Stimulated activated CD4-positive, alpha-beta T cell treated with anti-CD3 and anti-CD28 coated beads, Interleukin-12 subunit alpha, Interleukin-12 subunit beta, amount 100 ng/mL, for 24 hours (primary cell): ENCODE results near the gene ARHGAP26.

Experiments
- DNase-seq, 2 experiments: peaks; one replicate each; pipeline ENCODE4 v3.0.0-alpha.2; 2020; ENCODE audit warnings: low read depth in 2 of 2

ARHGAP26 gene

GRCh38 chr5:142828797-142829535 lies 58.8 kb downstream of the ARHGAP26 start:
- DNase-seq, result no peak

GRCh38 chr5:142829801-142830220 lies 59.6 kb downstream of the ARHGAP26 start:
- no peak for DNase-seq

DNA sequence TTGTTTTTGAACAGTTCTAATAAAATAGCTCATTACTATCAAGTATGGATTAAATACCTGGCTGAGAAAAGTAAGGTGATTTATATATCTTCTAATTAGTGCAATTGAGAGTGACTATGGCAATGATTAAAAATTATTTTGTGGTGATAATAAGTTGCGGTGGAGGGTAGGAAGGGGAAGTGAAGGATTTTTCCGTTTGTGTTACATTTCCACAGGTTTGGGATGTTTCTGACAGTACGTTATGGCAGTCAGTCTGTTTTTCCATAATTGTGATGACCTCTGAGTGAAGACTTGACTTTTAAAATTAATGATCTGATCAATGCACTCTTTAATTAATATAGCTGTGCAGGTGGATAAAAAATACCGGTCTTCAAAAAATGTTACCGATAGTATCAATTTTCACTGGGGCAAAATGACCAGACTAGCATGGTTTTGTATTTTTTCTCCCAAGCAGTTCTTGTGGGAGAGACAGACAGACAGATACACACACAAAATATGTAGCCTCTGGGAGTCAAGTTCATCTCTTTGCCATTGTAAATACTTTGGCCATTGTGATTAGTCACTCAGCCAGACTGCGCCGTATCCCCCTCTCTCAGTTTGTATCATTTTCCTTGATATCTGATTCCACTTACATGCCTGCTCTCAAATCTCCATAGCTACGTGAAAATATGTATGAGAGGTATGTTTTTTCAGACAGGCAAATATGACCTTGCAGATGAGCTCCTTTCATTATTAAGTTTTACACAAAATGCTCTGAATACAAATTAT lies 60.2 kb downstream of the ARHGAP26 start:
- DNase-seq, result no peak

- DNase-seq, result no peak
Observed at GRCh38 chr5:142831009-142831383, 60.8 kb downstream of the ARHGAP26 start.

- no peak for DNase-seq
Observed at GRCh38 chr5:142832263-142832662, 62.1 kb downstream of the ARHGAP26 start.

DNA sequence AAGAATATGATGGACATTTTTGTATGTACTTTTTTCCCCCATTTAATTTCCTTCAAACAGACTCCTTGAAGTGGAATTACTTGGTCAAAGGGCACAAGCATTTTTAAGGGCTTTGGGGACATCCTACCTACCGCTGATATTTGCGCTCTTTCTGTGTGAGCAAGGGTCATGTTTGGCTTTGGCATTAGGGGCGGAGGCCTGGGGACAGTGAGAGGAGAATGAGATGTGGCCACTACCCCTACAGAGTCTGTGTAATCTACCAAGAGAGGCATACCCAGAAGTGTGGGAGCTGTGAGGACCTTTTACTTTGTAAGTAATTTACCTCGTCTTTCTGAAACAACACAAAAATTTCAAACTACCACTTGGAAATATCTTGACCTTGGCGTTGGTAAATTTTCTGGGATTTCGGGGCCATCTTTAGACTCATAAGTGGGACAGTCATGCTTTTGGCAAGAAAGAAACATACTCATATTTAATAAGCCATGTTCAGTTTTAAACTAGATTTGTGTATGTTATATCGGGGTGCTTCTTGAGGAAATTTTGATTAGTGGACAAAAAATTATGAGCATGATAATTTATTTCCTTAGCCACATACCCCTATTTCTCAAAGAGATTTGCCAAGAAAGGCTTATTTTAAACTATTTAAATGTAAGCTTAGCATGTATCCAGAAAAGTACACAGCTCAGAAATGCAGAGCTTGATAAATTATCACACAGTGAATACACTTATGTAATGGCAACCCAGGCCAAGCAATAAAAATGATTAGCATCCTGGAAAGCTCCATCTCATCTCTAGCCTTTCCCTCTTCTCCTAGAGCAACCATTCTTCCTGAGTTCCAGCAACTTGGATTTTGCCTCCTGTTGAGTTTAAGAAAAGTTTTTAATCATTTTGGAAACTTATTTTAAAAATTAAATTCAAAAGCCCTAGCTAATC lies 63.6 kb downstream of the ARHGAP26 start:
- no peak for DNase-seq

DNA sequence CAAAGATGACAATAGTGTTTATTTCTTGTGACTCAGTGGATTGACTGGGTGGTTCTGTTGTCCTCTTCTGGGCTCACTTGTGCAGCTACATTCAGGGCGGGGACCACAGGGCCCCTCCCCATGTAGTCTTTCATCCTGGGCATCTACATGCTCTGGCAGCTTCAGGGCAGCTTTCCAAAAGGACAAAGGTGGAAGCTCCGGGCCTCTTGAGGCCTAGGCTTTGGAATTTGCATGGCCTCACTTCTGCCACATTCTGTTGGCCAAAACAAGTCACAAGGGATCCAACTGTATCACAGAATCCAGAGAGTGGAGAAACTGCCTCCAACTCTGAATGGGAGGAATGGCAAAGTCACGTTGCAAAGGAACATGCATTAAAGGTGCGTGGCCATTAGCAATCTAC lies 64.3 kb downstream of the ARHGAP26 start:
- no peak for DNase-seq

GRCh38 chr5:142835540-142835939 lies 65.4 kb downstream of the ARHGAP26 start:
- no peak for DNase-seq

- DNase-seq, result no peak
Observed at GRCh38 chr5:142836048-142836447, 65.9 kb downstream of the ARHGAP26 start.

- no peak for DNase-seq
Observed at GRCh38 chr5:142837081-142837725, 67.0 kb downstream of the ARHGAP26 start.

- DNase-seq, result no peak
Observed at GRCh38 chr5:142838845-142839244, 68.7 kb downstream of the ARHGAP26 start.

- no peak for DNase-seq
Observed at GRCh38 chr5:142839711-142840346, 69.7 kb downstream of the ARHGAP26 start.

- DNase-seq, result no peak
Observed at GRCh38 chr5:142840575-142840974, 70.4 kb downstream of the ARHGAP26 start.

DNA sequence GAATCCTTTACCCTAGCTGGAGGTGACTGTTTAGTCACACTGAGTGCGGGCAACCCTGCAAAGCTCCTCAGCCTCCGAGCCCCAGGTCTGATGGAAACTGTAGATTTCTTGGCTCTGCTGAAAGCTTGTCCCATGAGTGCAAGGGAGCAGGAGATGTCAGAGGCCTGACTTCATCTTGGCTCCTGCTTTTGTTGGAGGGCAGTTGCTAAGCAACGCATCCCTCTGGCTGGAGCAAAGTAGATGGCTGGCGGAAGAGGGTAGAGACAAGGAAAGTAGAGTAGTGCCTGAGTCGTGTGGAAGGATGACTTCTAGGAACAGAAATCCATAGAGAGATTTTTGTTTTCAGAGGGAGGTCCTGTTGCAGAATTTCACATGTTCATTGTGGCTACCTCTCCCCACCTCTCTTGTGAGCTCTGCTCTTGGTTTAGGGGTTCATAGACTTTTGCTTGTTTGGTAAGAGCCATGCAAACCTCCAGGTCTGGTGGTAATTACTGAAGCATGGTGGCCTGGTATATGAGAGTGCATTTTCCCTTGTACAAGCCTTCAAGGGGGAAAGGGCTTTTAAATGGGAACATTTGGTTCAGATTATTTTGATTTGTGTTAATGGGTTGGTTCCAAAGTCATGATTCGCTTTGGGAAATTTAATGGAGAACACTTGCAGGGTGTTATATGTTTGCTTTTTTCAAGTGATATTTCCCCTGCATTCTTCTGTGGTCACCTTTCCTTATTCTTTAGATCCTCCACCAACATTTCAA lies 71.5 kb downstream of the ARHGAP26 start:
- DNase-seq, result no peak

DNA sequence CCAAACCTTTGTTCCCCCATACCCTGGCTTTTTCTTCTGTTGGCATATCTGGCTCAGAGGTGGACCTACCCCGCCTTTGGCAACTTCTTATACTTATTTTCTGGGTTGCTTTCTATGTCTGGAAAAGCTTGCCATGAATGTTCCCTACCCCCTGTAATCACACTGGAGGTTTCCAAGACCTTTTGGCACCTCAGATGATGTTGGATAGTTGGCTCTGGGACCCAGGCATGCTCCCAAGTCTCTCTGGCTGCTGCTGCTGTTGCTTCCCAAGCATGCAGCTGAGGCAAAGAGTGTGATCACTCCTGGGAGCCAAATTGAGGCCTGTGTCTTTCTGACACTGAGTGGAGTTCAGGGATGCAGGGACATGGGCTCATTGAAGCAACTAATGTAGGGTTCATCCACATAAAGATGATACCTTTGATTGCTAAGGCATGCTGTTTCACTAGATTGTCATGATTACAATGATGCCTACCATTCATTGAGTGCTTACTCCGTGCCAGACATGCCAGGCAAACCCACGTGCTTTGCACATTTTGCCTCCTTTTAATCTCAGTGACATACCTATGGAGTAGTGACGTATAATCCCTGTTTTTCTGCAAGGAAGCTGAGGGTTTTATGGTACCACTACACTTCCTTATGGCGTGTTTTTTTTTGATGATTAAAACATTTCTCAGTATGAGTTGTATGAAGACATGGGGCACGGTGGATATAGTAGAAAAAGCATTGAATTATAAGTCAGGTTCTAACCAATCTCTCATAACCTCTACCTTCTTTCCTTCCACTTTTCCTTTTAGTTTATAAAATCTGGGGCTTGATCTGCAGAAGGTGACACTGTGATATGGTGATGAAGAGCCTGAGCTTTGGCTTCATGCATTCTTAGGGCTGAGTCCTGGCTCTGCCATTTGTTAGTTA lies 73.1 kb downstream of the ARHGAP26 start:
- DNase-seq, result no peak

DNA sequence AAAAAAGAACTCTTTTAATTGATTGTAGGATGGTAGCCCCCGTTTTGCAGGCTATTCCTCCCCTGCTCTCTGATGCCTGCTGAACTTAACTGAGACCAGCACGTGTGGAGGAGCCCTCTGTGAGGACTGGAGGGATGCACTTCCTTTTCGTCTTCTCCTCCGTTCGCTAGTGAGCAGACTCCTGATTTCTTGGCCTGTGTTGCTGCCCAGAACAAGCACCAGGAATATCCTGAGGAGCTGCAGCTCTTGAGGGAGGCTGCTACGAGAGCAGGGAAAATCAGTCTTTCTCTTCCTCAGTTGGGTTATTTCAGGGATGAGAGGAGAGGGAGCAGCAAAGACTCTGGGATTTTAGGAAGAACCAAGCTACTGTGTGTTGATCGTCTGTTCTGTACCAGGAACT lies 74.7 kb downstream of the ARHGAP26 start:
- no peak for DNase-seq

DNA sequence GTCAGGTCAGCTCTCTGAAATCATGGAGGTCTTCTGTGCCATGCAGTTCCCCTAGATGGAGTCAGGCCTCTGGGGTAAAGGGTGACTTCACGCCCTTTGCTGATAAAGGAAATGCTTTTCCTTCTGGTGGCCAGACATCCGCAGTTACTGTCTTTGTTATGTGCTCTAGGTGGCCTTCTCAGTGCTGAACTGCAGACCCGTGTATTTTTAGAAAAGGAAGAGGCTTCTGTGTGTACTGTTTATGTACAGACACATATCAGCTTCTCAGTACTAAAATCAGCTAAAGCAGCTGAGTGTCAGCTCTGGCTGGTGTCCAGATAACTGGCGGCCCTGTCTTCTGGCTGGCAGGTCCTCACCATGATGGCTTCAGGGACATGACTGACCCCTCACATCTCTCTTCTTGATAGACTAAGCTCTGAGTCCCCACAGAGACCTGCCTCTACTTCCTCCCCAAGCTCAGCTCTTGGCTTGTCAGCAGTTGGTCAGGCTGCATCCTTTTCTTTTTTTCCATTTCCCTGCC lies 75.3 kb downstream of the ARHGAP26 start:
- no peak for DNase-seq

GRCh38 chr5:142845954-142846398 lies 75.8 kb downstream of the ARHGAP26 start:
- DNase-seq, result no peak

DNA sequence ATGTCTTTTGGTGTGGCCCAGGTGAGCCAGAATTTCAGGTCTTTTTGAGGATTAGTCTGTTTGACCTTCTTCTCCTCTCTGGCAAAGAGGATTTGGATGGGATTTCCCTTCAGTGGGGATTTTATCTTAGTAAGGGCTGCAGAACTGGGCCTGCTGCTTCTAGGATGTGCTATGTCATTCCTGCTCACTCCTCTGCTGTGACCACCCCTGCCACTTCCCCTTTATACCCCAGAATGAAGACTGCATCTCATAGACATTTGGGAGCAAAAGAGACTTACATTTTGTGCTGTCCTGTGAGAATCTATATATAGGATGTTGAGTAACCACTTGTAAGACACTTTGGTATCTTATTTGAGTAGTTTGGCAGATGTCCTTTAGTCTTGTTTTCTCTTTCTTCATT lies 76.2 kb downstream of the ARHGAP26 start:
- DNase-seq, result no peak
